Skeletal muscle cell (primary cell): Measurements from ENCODE around the gene MT1H.
"Not testable (repeated sequence)": the region's sequence is repeated elsewhere in the genome, so short reads cannot be mapped to it uniquely, and the experiment has no call there.

ENCODE experiments used
- DNase-seq: peaks from one replicate; pipeline ENCODE4 v3.0.0-alpha.2; 2010; ENCODE audit warnings: low read depth
- H3K4me3 ChIP-seq: 2 replicates; pipeline ENCODE4 v1.5.1; 2011; ENCODE audit warnings: low read depth, mild to moderate bottlenecking, control low read depth, low read length, moderate library complexity

MT1H gene

DNA sequence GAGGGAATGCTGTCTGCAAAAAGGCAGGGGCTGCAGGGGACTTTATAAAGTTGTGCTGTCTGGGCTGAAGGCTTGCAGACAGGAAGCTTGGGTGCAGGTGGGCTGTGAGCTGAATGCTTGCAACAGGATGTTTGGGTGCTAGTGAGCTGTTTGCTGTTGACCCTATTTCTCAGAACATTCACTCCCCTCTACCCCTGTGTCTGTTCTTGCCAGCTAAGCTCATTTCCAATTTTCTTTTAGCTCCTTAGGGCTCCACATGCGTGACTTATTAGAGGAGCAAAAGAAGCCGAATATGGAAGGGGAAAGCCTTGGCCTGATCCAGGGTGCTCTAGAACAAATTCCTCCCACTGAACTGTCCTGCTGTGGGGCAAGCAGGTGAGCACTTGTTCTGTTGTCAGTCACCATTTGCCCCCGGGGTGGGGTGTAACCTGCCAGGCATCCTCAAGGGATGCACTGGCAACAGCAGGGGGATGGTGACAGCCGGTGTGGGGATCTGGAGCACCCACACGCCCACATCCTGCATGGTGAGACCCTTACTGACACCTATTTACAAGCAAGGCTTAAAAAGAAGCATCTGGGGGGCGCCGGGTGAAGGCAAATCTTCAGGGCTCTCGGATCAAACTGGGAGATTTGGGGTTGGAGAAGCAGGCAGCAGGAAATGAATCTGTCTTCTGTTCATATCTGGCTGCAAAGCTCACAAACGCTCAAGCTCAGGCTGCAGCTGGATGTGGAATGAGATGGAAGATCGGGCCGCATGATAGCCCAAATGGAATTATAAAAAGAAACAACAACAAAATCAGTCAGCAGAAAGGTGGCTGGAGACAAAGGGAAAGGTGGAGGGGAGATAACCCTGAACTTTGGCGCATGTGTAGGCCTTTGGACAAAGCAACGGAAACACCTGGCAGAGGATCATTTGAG is 39.2 kb downstream of the MT1H start:
- DNase-seq: no peak

DNA sequence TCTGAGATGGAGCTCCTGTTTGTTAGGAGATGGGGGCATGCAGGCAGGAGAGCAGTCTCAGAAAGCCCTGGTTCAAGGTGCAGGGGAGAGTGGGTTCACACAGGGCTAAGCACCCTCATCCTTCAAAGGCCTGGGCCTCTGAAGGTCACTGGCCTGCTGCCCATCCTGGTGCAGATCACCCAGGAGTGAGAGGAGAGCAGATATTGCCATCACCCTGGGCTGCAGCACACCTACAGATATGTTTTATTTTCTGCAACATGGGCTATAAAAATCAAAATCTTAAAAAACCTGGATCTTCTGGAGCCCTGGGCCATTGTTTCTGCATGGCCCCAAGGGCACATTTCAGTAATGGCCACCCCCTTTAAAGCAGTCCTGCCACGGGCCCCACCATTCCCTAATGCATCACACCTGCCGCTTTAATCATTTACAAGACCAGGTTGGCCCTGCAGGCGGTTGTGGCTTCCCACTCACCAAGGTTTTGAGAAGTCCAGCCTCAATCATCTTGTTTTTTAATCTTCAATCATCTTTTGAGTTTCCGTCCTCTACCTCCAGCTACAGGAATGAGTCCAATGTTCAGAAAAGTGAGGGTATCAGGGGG is 39.9 kb downstream of the MT1H start:
- no peak overlapping the region for H3K4me3 ChIP-seq
- DNase-seq: no peak

More for the DNA sequence above, 39.2 kb downstream of the MT1H start:
- H3K4me3 ChIP-seq: no peak overlapping the region

DNA sequence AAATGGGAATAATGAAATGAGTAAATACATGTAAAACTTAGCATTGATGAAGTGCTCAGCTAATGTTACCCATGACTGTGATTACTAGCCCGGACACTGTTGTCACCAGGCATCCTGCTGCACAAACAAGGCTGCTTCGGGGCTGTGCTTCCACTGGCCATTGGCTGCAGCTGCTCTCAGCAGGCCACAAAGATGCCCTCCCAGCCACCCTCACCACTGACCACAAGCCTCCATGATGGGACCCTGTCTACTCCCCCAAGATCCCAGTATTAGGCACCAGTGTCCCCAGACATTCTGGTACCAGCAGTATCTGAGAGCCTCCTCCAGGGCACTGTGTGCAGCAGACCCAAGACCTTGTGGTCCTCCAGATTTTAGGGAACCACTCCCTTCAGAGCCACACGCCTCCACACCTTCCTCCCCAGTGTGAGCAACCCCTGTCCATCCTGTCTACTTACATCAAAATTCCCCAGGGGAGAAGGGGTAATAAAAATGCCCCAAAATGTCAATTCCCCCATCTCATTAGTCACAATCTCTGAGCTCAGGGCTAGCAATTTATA is 40.6 kb downstream of the MT1H start:
- H3K4me3 ChIP-seq: no peak overlapping the region
- DNase-seq: no peak

DNA sequence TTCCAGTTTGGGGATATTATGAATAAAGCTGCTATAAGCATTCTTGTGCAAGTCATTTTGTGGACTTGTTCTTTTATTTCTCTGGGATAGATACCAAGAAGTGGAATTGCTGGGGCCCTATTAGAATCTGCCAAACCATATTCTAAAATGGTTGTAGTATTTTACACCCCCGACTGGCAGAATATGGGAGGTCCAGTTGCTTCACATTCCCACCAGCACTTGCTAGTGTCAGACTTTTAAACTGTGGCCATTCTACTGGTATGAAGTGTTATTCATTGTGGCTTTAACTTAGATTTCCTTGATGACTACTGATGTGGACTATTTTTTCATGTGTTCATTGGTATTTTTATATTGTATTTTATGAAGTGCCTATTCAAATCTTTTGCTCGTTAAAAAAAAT is 42.2 kb downstream of the MT1H start:
- H3K4me3 ChIP-seq: no peak overlapping the region
- DNase-seq: no peak

DNA sequence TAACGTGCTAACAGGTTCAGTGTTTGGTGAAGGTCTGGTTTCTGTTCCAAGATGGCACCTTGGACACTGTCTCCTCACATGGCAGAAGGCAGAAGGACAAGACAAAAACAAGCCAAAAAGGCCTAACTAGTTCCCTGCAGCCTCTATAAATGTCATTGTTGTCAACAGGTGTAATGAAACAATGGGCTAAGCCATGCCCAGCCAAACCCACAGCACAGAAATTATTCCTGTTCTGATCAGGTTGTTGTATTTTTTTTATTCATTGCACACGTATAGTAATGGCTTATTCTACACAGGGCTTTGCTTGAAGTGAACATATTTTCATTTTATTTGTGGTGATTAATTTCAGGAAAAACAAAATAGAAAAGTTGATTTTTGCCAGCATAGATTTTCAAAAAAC is 44.2 kb downstream of the MT1H start:
- no peak for DNase-seq
- H3K4me3 ChIP-seq: no peak overlapping the region

DNA sequence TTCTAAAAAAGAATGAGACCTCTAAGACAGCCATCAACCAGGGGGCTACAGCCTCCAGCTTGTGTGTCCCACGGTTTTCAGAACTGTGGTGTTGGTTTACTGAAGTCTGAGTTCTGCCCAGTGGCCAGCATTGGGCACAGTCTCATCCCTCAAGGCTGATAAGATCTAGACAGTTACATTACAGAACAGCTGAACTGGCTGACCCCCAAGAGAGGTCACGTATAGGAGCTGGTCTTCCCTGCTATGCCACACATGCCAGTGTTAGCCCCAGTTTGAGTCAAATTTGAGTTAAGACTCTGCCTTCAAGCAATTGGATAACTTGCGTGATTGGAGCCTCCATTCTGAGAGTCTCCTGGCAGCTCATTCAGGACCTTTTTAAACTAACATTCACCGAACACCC is 45.5 kb downstream of the MT1H start:
- H3K4me3 ChIP-seq: no peak overlapping the region
- DNase-seq: no peak

DNA sequence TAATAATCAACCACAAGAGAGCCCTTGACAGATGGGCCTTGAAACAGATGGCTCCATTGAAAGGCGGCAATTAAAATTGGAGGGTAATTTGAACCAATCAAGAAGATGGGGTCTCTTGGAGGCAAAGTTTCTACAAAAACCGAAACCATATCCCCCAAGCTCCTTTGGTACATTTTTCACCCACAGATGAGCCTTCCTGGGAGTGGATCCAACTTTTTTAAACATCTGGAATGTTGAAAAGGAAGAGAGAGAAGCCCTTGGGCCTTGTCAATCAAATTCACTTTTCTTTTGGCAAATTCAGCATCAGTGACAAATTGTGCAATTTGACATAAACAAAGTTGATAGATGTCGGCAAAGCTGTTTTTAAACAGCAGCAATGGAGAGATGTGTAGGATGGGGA is 47.1 kb downstream of the MT1H start:
- no peak for DNase-seq
- no peak overlapping the region for H3K4me3 ChIP-seq

DNA sequence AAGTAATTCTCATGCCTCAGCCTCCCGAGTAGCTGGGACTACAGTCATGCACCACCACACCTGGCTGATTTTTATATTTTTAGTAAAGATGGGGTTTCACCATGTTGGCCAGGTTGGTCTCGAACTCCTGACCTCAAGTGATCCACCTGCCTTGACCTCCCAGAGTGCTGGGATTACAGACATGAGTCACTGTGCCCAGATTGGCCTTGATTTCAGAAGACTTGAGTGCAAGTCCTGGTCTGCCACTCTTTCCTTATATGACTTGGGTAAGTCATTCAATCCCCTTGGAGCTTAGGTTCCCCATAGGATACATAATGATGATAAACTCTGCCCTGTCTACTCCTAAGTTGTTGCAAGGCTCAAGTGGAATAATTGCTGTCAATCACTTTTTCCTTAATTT is 47.9 kb downstream of the MT1H start:
- not testable (repeated sequence) for DNase-seq, H3K4me3 ChIP-seq
